EH (cell line): ENCODE data around the gene RDH12.

Experiments
- DNase-seq: peaks from one replicate; pipeline ENCODE4 v3.0.0-alpha.2; 2015; ENCODE audit warnings: low read depth

Gene RDH12

DNA sequence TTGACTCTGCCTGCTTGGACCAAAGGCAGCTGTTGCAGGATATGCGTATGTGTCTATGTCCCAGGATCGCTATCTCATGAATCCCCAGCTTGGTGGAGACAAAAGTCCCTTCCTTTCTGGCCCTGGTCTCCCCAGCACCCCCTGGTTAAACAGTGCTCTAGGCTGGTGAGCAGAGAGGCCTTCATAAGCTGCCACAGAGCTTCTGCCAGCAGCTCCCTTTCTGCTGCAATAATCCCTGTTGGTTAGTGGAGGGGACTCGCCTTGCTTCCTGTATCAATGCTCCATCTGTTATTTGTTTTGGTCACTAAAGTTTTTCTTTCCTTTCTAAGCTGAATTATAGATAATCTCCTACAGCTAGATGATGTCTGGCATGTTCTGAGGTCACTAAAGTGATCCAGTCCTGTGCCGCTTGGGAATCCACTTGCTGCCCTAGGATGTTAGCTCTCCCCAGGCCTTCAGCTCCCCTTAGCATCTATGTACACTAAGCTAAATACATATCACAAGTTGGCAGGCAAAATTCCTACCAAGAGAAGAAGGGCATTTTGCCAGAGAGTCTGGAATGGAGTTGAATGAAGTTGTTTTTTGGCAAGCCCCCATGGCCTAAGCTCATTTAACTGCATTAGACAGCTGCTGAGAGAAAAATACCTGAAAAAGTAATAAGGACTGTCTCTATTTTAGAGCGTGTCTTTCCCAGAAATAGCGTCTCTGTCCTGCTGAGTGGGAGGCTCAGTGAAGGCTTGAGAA, 47.8 kb downstream of the RDH12 start:
- DNase-seq = no peak

DNA sequence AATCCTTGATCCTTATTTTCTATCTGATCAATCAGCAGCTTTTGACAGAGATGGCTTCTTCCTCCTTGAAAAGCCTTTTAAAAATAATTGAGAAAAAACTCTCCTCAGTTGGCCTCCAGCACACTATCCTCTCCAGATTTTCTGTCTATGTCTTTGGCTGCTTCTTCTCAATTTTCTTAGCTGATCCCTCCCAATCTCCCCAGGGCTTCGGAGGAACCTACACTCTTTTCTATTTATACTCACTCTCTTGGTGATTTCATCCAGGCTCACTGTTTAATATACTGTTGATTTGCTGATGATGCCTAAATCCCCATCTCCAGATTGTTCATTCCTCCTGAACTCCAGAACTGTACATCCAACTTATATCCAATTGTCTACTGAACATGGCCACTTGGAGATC, 54.8 kb downstream of the RDH12 start:
- DNase-seq = no peak

DNA sequence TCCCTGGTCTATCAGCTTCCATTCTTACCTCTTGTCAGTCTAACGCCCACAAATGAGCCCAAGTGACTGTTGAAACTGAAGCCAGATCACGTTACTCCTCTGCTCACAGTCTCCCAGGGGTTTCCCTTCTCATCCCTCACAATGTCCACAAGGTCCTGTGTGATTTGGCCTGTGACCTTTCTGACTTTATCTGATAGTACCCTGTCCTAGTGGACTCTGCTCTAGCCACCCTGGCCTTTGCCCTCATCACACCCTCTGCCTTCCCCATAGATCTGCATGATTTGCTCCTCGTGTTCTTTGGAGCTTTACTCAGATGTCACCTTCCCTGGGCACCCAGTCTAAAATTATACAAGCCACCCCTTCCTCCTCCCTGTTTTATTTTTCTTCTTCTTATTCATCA, 55.5 kb downstream of the RDH12 start:
- DNase-seq = no peak

GRCh38 chr14:67759916-67760315, 58.2 kb downstream of the RDH12 start:
- no peak for DNase-seq

- no peak for DNase-seq
Observed at GRCh38 chr14:67762051-67762450, 60.4 kb downstream of the RDH12 start.

DNA sequence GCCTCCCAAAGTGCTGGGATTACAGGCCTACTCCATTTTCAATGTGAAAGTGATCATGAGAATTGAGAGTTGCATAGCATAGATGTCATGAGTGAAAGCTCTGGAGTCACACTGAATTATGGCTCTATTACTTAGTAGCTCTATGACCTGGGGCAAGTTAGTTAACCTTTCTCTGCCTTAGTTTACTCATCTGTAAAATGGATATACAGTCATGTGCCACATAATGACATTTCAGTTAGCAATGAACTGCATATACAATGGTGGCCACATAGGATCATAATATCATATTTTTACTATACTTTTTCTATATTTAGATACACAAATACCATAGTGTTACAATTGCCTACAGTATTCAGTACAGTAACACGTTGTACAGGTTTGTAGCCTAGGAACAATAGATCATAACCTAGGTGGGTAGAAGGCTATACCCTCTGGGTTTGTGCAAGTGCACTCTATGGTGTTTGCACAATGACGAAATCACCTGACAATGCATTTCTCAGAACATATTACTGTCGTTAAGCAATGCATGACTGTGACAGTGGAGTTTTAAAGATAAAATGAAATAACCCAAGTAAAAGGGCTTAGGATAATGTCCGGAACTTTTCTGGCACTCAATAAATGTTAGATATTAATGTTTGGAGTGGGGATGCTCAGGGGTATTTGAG, 61.6 kb downstream of the RDH12 start:
- no peak for DNase-seq

DNA sequence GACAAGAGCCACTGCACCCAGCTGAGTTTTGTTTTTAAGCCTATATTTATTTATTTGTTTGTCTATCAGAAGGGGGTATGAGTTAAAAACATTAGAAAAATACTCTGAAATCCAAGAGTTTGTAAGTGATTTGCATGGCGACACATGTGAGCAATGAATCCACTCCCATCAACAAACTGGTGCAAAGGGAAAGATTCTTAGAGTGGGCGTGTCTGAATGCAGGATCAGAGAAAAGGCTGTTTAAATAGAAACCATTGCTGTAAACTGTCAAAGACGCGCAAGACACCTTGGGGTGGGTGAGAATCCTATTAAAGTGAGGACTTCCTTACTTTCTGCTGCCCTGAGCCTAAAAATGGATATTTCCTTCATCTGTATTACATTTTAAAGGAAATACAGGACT, 62.8 kb downstream of the RDH12 start:
- DNase-seq = no peak

- DNase-seq = no peak
Observed at GRCh38 chr14:67765192-67765834, 63.6 kb downstream of the RDH12 start.

- DNase-seq = no peak
Observed at GRCh38 chr14:67766035-67766680, 64.5 kb downstream of the RDH12 start.

- DNase-seq = no peak
Observed at GRCh38 chr14:67768219-67768618, 66.5 kb downstream of the RDH12 start.

- no peak for DNase-seq
Observed at GRCh38 chr14:67773844-67774377, 72.2 kb downstream of the RDH12 start.

- DNase-seq = no peak
Observed at GRCh38 chr14:67776653-67777322, 75.1 kb downstream of the RDH12 start.

DNA sequence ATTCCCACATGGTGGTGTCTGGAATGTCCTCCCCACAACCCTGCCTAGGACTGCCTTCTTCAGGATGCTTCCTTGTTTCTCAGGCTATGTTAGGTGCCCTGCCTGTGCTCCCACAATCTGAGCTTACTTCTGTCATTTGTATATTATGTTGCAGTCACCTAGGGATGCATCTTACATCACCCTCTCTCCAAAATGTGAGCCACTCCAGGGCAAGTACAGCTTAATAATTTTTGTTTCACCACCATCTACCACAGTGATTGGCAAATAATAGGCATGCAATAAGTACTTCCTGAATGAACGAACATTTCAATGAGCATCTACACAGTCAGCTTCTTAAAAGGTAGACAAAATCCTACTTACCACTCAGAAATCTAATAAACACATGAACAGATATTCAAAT, 77.1 kb downstream of the RDH12 start:
- DNase-seq = no peak

DNA sequence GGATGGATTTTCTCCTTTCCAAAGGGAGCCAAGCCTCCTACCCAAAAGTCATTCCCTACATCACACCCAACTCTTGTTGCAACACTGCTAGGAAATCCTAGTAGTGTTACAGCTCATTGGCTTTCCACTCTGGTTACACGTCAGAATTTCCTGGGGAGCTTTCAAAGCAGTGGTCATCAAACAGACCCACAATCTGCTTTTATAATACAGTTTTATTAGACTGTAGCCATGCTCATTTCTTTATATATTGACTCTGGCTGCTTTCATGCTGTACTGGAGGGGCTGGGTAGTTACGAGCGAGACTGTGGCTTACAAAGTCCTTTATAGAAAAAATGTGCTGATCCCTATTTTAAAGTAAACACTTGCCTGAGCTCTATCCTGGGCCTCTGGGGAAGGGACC, 80.4 kb downstream of the RDH12 start:
- DNase-seq = no peak
